ENCODE data around the gene TSPAN32.

TSPAN32 gene, protein sequence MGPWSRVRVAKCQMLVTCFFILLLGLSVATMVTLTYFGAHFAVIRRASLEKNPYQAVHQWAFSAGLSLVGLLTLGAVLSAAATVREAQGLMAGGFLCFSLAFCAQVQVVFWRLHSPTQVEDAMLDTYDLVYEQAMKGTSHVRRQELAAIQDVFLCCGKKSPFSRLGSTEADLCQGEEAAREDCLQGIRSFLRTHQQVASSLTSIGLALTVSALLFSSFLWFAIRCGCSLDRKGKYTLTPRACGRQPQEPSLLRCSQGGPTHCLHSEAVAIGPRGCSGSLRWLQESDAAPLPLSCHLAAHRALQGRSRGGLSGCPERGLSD

DNA sequence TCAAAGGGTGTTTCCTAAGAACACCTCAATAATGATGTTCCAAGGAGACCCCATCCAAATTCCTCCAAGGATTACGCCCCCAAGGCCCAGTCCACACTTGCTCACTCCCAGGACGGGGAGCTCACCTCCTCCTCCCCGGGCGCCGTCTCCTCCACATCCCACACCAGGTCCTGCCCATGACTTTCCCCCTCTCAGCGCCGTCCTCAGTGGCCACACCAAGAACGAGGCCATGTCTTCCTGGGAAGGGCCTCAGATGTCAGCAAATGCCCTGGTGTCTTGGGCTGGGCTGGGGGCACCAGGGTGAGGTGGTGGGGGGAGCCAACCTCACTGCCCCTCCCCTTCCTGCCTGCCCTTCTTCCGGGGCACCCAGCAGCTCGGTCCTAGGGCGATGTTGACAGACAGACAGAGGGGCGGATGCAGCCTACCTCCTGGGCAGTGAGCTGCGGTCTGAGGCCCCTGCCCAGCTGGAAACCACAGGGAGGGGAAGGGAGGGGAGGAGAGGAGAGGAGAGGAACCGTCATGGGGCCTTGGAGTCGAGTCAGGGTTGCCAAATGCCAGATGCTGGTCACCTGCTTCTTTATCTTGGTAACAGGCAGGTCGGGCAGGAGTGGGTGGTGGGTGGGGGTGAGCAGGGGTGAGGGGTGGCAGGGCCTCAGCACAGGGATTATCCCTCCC, at the start of gene TSPAN32, which contains the start of gene C11orf21:
TSPAN32 (plus strand) TSS at position 383 of the 675 bp plus-strand sequence; CDS start at position 520, 137 bp downstream.
C11orf21 (minus strand) TSS at position 288 of the 675 bp plus-strand sequence; CDS start at position 178, 110 bp downstream.
- DNase-seq (ENCODE audit: low read depth) = no peak

DNA sequence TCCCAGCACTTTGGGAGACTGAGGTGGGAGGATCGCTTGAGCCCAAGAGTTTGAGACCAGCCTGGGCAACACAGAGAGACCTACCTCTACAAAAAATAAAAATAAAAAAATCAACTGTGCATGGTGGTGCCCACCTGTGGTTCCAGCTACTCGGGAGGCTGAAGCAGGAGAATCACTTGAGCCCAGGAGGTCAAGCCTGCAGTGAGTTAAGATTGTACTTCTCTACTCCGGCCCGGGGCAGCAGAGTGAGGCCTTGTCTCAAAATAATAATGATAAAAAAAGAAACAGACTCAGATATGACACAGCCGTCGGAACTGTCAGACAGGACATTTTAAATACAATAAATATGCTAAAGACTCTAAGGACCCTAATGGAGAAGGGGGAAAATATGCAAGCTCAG, 49.8 kb upstream of the TSPAN32 start:
- DNase-seq (ENCODE audit: low read depth) = no peak

DNA sequence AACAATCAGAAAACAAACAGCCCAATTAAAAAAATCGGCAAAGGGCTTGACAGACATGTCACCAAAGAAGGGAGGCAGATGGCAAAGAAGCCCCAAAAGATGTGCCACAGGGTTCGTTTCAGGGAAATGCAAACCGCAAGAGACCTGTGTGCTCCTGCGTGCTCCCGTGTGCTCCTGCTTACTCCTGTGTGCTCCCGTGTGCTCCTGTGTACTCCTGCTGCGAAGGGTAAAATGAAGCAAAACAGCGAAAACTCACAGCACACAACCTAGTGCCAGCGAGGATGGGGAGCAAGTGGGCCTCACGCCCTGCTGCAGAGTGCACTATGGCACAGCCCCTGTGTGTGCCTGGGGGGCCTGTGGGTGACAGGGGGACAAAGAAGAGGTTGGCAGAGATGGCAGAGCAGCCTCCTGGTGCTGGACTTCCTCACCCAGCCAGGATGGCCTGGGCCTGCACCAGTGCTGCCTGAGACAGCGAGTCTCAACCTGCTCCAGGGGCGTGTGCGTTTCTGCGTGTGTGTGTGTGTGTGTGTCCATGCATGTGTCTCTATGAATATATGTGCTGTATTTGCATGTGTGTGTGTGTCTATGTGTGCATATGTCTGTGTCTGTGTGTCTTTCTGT, 45.4 kb upstream of the TSPAN32 start:
- no peak for DNase-seq (ENCODE audit: low read depth)

DNA sequence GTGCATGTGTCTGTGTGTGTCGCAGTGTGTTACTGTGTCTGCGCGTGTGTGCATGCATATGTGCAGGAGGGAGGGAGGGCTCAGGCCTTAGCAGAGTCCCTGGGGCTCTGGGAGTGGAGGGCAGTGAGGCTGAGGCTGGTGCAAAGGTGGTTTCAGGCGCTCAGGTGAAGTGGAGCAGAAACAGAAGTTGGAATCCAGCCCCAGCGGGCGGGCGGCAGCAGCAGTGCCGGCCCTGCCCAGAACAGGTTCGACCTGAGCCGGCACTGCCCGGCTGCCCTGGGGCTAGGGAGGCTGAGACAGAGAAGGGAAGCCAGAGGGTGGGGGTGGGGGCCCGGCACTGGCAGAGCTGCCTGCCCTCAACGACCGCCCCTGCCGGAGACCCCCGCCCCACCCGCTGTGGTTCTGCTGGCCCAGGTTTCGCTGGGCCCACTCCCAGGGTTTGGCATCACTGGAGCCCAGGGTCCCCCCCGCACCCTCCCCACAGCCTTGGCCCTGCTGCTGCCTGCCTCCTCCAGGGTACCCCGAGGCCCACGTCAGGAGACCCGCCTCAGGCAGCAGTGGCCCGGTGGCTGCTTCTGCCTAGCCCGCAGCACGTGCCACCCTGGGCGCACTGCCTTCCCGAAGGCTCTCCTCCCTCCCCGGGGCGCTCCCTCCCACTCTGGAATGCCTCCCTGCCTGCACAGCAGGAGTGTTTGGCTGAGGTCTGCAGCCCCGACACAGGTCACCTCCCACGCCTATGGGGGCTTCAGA, 44.7 kb upstream of the TSPAN32 start:
- DNase-seq (ENCODE audit: low read depth) = no peak

DNA sequence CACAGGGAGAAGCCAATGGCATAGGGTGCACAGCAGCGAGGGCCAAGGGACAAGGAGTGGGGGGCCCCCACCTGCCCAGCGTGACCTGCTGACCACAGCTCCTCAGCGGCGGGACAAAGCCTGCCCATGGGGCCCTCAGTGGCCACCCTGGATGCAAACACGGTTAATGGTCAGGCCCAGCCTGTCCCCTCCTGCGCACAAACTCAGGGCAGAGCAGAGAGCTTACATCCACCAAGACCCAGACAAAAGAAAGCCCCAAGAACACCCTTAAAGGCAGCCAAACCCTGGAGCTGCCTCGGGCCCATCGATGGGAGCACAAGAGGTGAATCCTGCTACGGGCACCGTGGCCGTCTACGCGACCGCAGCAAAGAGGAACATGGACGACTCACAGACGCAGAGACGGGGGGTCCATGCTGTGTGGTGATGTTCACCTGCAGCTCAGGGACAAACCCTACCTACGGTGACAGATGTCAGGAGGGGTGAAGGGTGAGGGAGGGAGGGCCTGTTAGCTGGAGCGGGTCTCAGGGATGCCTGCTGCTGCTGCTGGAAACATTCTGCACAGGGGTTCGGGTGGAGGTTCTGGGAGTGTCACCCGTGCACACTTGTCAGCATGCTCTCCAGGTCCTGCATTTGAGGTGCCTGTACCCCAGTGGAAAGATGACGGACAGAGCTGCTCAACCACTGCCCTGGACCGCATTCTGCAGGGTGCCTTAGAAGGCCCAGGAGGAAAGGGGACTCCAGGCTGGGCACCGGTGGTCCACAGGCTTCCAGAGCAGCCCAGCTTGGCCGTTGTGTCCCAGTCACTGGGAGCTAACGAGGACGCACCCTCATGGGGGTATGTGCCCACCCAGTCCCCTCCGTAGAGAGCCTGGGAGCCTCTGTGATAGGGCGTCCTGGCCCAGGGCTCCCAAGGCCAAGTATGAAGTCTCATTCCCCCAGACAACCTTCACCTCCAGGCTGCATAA, 43.0 kb upstream of the TSPAN32 start:
- no peak for DNase-seq (ENCODE audit: low read depth)

DNA sequence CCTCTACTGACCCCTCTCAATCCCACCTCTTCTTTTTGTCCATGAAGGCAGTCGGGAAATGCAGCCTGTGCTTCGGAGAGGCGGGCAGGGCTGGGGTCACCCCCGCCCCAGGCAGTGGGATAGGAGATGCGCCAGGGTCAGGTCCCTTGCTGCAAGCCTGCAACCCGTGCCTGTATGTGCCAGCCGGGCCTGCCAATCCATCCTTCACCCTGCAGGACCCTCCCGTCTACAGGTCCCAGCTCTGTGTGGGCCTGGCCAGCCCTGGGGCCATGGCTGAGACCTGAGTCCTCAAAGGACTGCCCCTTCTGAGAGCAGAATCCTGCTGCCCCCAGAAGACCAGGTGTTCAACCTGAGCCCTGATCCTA, 42.4 kb upstream of the TSPAN32 start:
- DNase-seq (ENCODE audit: low read depth) = no peak

DNA sequence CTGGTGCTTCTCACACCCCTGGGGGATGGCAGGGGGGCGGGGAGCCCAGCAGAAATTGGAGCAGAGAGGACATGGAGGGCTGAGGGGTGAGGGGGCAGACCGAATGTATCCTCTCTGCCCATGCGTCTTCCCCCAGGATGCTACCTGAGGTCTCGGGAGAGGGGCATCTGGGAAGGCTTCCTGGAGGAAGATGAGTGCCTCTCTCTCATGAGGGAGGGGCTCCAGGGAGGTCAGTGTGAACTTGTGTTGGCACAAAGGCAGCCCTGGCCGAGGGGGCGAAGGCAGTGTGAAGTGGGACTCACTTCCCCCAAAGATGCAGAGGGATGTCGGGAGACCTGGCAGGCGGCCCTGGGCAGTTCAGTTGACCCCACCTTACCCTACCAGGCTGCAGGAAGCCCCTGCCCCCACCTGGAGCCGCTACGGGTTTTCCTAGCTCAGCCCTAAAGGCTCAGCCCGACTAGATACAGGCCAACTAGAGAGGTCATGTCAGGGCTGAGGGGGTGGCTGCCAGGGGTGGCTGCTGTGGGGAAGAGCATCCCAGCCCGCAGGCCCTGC, 41.8 kb upstream of the TSPAN32 start:
- no peak for DNase-seq (ENCODE audit: low read depth)

DNA sequence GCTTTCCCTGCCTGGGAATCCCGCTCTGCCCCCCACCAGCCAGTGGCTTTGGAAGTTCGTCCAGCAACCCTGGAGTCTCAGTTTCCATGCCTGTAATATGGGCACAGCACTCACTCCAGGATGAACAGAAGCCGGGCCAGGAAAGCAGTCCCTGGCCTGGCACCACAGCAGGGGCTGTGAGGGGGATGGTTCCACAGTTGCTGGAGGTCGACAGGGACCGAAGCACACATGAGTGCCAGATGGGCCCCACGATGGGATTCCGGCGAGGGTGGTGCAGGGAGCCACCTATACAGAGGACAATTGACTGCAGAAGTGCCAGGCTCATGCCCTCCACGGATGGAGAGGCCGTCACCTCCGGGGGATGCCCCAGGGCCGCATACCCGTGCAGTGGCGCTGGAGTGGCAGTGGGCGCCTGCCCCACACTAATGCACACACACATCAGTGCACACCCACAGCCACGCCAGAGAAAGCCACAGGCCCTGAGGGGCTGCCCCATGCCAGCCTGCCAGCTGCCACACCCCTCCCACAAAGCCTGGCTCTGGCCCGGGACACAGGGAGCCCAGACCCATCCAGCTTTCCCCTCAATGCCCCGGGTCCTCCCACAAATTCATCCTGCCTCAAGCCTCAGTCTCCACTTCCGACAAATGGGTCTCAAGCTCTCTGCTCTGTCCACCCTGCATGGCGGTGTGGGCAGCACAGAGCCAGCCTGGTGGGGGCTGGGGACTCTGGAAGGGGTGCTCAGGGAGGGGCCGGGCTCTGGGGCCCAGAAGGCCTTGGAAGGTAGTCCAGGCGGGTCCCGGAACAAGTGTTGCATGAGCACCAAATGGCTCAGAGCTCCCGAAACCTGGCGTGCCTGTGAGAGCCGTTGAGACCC, 41.1 kb upstream of the TSPAN32 start:
- no peak for DNase-seq (ENCODE audit: low read depth)

DNA sequence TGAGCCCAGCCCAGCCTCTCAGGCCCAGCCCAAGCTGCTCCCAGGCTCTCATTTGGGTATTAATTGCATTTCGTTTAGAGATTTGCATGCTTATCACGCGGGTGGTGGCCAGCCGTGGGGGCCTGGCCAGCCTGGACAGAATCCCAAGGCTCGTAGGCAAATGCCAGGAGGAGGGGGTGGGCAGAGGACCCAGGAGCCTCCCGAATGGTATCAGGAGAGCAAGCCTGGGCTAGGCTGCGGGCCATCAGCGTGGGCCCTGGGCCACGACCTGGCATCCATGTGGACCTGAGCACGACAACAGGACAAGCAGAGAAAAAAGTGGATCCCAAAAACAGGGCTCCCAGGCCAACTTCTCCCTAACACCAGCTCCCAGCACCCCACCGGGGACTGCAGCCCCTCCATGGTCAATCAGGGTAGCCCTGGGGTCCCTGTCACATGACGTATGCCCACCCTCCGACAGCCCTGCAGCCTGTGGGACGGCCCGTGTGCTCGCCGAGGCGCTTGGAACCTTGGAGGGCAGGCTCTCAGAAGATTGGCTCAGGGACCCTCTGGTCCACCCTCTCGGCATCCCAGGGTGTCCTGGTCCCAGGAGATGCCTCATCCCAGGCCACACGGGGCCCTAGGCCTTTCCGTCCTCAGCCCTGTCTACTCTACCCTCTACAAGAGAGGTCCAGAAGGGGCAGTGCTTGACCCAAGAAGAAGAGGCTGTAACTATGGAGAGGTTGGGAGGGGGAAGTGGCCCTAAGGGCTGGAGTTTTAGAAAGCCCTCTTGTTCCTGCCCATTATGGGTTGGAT, 40.2 kb upstream of the TSPAN32 start:
- no peak for DNase-seq (ENCODE audit: low read depth)

DNA sequence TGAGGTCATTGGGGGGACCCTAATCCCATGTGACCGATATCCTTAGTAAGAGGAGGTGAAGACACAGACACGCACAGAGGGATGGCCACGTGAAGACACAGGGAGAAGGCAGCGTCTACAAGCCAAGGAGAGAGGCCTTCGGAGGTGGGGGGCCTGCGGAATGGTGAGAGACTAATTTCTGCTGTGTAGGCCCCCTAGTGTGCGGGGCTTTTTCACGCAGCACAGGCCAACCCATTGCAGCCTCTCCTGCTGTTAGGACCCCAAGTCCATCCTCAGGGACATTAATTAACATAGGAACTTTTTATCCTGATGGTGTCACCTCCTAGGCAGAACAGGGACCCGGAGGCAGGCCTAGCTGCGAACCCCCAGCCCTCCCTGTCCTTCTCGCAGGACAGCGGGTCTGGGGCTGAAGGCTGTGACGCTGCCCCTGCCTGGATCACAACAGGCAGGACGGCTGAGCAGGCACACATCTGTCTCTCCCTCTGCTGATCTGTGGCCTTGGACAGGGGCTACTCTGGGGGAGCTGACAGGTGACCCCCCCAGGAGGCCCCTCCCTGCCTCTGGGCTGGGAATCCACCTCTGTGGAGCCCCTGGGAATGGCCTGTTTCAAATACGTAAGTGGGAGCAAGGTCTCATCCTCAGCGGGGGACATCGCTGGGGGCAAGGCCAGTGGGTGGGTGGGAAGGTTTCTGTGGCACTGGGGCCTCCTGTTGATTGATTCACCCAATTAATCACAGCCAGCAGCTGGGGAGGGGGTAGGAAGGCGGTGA, 39.3 kb upstream of the TSPAN32 start:
- DNase-seq (ENCODE audit: low read depth) = no peak

DNA sequence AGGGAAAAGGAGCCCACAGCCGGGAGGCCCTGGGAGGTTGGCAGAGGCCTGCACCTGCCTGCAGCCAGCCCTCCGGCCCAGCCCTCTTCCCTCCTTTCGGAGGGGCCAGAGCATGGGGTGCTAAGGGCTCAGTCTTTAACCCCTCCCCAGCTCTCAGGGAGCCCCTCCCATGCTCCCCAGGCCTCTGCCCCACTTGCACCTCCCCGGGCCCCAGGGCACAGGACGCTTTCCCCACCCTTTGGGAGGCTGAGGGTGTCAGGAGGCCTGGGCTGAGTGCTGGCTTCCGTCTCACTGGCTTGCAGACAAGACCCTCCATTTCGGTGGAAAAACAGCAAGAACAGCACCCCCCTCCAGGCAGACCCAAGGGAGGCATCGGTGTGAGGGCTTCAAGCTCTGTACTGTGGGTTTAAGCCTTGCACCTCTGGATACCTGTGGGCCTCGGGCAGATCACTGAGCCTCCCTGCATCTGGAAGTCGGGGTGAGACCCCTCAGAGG, 38.7 kb upstream of the TSPAN32 start:
- DNase-seq (ENCODE audit: low read depth) = no peak

DNA sequence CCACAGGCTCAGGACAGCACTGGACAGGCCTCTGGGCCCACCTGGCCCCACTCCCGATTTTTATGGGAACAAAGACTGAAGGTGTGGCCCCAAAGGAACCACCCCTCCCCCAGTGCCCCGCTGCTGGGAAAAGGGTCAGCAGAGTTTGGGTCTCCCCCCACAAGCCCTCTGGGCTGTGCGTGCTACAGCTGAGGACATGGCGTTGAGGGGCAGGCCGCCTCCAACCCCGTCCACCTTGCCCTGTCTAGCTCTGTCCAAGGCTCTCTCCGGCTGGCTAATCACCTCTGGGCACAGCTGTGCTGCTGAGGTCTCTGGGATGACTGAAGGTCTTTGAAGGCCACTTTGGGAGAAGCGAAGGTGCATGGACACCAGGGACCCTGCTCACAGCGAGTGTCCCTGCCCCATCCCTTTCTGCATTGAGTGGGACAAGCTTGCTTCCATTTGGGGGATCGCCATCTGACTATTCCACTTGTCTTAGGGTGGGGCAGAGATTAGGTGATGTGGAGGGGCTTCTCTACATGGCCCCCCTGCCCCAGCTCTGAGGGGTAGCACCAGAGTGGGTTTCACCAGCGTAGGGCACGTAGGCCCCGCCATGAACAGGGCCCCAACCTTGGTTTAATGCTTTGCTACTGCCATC, 38.0 kb upstream of the TSPAN32 start:
- no peak for DNase-seq (ENCODE audit: low read depth)

DNA sequence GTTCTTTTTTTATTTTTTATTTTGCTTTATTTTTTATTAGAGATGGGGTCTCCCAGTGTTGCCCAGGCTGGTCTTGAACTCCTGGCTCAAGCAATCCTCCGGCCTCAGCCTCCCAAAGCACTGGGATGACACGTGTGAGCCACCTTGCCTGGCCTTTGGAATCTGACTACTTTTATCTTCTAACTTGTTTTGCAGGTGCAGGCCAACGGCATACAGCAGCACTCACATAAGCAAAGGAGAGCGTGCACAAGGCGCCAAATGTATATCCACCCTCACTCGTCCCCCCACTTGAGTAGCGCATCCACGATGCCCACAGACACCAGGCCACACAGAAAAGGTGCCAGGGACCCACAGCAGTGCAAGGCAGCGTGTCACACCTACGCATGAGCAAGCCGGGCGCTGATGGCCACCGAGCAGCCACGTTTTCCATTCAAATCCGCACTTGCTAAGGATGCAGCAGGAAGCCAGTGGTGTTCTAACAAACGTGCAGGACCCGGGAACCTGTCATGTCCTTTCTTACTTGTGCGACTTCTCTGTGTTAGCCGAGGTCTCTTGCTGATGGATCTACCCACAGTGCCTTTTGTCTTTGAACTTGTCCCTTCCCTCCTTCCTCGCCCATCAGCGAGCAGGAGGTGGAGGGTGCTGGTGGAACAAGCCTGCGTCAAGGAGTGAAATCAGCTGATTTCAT, 37.3 kb upstream of the TSPAN32 start:
- DNase-seq (ENCODE audit: low read depth) = no peak

DNA sequence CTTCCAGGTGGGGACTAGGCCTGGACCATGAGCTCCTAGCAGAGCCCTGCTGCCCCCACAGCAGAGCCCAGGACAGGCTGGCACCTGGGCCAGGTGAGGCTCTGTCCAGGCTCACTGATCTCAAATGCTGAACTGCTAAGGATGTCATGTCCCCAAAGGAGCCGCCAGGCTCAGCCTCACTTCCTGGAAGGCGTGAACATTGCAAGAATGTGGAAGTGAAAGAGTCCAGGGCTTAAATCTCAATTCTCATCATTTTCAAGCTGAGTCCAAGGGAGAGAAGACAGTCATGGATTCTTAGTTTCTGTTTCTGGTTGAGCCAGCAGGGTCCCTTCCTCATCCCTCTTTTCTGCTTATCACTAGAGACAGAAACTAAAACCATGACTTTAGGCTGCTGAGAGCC, 36.4 kb upstream of the TSPAN32 start:
- DNase-seq (ENCODE audit: low read depth) = no peak

DNA sequence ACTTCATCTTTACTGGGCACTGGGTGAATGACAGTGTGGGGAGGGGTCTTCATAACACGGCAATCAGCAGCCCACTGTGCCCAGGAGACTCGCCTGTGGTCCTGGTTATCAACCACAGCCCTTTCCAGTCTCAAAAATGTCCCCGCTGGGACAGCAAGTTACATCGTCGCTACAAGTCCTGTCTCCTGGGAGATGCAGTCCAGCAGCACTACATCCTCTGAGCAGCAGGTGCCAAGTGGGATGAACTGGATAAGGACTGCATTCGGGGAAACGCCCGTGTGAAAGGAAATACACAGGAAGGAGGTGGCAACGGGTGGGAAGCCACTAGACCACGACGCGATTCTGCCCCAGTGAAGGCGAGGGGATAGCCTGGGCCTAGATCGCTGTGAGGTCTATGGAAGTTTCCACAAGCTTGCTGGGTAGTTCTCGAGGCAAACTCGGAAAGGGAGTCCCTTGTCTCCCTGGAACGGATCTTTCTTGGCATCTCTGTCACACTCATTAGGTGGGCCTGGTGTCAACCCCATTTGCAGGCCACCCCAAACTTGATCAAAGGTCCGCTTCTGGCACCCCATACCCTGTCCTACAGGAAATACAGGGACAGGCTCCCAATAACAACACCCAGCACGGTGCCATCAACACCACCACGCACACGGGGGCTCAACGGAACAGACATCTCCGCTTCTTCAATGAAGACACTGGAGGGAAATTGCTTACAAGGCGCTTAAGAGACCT, 35.8 kb upstream of the TSPAN32 start:
- DNase-seq (ENCODE audit: low read depth) = no peak

DNA sequence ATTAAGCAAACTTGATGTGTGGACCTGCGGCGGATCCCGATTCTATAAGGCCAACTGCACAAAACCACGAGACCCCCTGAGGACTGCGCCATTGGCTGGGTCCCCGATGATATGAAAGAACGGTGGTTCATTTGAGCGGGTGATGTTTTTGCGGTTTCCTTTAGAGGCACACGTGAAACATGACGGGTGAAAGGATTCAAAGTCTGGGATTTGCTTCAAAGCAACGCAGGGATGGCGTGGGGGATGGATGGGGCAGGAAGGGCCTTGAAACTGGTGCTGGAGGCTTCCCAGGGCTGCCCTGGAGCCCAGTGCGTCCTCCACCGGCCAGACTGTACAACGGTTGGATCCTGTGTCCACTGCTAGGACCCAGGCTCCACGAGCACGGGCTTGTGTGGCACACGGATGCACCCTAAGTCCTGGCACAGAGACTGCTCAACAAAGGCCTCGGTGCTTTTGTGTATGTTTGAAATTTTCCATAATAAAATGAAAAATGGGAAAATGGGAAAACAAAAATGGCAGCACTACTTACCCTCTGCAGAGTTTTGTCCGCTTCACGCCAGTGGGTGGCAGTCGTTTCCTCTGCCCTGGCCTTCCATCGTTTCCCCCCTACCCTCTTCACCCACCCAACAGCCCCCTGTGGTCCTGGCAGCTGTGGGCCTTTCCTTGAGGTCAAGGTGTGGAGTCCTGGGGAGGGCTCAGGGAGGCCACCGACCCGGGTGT, 35.1 kb upstream of the TSPAN32 start:
- DNase-seq (ENCODE audit: low read depth) = no peak

Data from GM04503 (cell line).